Measurements from ENCODE around the gene TTLL12. TPM values are rescaled to one million over a fixed set of nuclear protein-coding genes. Genes with fewer than 3 reads are reported as not detected.

TTLL12 gene
- total RNA-seq, 2 experiments from 2014 or later, result 30.4 to 30.6 TPM

DNA sequence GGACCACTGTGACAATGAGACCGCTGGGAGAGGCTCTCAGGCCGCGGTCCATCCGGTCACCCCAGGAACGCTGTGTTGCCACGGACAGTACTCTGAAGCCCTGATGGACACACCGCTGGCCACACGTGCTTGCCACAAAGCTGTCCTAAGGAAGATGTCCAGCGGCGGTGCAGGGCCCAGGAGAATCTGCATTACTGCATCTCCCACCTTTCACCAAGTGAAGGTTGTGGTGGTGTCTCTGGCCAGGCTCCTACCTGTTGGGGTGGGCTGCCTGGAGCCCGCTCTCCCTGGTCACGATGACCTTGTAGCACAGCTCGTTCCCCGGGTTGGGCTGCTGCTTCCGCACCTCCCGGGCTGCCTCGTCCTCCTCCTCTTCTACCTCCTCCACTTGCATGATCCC, 4.2 kb downstream of the TTLL12 start:
- Mint-ChIP-seq H3K4me1 (peaks cover 13% of the 10 kb centered on the region), H3K27ac (no peak overlapping the region), H3K9me3 (no peaks in the 10 kb centered on the region), H3K36me3 (peaks cover 18% of the 10 kb centered on the region), H3K27me3 (no peaks in the 10 kb centered on the region), H3K4me3 (no peak overlapping the region)
- DNase-seq, result no peak
- POLR2A ChIA-PET, result no interaction called here
- no peak for ATAC-seq (ENCODE audit: low read depth)

DNA sequence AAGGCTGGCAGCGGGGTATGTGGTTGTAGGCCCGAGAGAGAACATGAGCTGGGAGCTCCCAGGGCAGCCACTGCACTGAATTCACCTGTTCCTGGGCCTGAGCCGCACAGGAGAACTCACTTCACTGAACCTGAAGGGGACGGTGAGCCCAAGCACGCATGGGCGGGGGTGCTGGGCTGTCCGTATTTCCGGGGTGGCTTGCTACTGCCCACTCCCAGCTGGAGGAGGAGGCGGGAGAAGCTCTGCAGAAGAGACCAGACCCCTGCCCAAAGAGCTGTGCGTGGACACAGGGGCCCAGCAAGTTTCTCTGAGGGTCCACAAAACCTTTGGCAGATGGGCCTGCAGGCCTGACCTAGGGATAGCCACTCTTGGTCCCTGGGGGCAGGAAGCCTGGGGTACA, 4.8 kb downstream of the TTLL12 start:
- DNase-seq, result no peak
- Mint-ChIP-seq H3K9me3 (no peaks in the 10 kb centered on the region), H3K36me3 (peaks cover 18% of the 10 kb centered on the region), H3K27me3 (no peaks in the 10 kb centered on the region), H3K27ac (no peak overlapping the region), H3K4me3 (no peak overlapping the region), H3K4me1 (peaks cover 13% of the 10 kb centered on the region)
- no peak for ATAC-seq (ENCODE audit: low read depth)
- POLR2A ChIA-PET, result no interaction called here

DNA sequence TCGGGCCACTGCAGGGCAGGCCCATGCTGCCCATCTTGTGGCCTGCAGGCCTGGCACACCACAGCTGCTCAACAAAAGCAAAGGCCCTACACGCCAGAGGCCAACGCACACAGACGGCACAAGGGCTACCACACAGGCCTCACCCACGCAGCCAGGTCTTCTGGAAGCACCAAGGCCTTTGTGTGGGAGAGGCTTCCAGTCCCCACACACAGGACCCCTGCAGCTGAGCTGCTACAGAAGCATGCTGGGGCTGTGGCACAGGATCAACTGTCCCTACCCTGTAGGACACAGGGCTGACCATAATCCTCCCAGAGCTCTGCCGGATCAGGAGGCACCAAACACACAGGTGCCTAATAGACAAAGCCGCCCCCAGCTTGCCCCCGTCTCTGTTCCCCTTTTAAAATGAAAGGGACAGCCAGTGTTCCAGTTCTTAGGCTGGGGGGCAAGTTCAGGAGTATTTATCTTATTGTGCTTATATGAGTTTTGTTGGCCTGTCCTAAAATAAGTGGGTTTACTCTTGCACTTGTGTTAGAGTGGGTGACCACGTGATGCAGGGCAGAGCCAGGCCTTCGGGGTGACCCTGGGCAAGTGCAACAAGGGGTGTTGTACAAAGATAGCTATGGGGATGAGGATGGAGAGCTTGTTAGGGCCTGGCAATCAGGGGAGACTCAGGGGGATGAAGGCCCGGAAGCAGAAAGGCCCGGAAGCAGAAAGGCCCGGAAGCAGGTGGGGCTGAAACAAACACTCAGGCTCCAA, 5.4 kb downstream of the TTLL12 start:
- peaks cover 18% of the 10 kb centered on the region for H3K36me3 Mint-ChIP-seq
- no peak overlapping the region for H3K4me3 Mint-ChIP-seq
- peak overlapping the region; percentile 81 for H3K27ac Mint-ChIP-seq
- ATAC-seq (ENCODE audit: low read depth) (no peak), DNase-seq (no peak)
- POLR2A ChIA-PET, result no interaction called here
- peaks cover 13% of the 10 kb centered on the region for H3K4me1 Mint-ChIP-seq
- H3K9me3 Mint-ChIP-seq, result no peaks in the 10 kb centered on the region
- H3K27me3 Mint-ChIP-seq, result no peaks in the 10 kb centered on the region

DNA sequence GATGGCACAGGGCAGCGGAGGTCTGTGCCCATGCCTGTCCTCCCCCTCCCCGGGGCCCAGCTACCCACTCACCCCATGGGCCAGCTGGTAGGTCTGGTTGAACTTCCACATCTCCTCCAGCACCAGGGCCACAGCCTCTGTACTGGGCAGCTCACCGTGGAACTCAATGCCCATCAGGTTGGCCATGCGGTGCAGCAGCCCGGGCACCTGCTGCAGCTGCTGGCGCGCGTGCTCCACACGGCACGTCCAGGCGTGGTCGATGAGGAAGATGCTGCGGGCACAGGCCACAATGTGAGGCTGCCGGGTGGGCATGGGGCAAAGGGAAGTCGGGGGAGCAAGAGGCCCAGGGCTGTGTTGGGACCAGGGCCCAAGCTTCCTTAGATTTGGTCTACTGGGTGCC, 6.3 kb downstream of the TTLL12 start:
- H3K27ac Mint-ChIP-seq, result no peak overlapping the region
- no peak for ATAC-seq (ENCODE audit: low read depth)
- no peaks in the 10 kb centered on the region for H3K9me3 Mint-ChIP-seq
- H3K27me3 Mint-ChIP-seq, result no peaks in the 10 kb centered on the region
- no peak overlapping the region for H3K4me3 Mint-ChIP-seq
- H3K36me3 Mint-ChIP-seq, result peaks cover 20% of the 10 kb centered on the region
- POLR2A ChIA-PET, result no interaction called here
- DNase-seq, result no peak
- peaks cover 13% of the 10 kb centered on the region for H3K4me1 Mint-ChIP-seq

DNA sequence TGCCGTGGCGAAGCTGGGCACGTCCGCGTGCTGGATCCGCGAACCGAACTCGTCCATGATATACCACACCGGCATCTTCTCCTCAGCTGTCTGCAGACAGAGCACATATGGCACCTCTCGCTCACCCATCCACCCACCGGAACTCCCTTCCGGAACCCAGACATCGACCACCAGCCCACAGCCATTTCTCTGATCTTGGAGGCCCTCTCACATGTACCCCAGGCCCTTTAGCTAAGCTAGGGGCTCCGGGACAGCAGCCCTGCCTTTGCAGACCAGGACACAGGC, 7.1 kb downstream of the TTLL12 start:
- Mint-ChIP-seq H3K4me3 (no peak overlapping the region), H3K9me3 (no peaks in the 10 kb centered on the region), H3K27me3 (no peaks in the 10 kb centered on the region), H3K4me1 (peaks cover 9% of the 10 kb centered on the region), H3K36me3 (peaks cover 20% of the 10 kb centered on the region), H3K27ac (no peak overlapping the region)
- DNase-seq (no peak), ATAC-seq (ENCODE audit: low read depth) (no peak)
- POLR2A ChIA-PET, result no interaction called here

DNA sequence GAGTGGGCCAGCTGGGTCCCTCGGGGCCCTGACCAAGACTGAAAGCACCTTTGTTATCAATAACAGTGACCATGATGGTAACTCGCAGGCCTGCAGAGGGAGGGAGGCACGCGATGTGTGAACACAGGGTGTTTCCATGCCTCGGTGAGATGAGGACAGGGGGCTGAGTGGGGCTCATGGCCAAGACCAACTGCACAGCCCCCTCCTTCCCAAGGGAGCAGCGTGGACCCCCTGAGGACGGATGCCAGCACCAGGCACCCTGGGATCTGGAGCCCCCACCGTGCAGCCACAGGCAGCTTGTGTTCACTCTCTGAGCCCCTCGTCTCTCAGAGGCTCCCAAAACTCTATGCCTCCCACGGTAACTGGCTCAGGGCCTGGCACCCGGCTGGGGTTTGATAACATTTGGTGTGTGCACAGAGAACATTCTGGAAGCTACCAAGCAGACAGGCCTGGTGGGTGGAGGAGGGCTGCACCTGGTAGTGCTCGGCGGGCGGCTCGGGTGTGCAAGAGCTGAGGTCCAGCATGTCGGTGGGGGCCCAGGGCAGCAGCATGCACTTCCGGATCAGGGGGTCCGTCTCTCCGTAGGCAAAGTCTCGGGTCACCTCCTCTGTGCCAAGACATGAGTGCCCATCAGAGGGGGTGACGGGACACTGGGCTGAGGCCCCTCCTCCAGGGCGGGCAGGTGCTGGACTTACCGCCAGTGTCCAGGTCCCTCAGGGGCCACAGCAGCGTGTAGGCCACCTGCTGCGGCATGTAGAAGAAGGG, 7.6 kb downstream of the TTLL12 start:
- H3K4me3 Mint-ChIP-seq, result no peak overlapping the region
- POLR2A ChIA-PET, result no interaction called here
- H3K36me3 Mint-ChIP-seq, result peaks cover 20% of the 10 kb centered on the region

DNA sequence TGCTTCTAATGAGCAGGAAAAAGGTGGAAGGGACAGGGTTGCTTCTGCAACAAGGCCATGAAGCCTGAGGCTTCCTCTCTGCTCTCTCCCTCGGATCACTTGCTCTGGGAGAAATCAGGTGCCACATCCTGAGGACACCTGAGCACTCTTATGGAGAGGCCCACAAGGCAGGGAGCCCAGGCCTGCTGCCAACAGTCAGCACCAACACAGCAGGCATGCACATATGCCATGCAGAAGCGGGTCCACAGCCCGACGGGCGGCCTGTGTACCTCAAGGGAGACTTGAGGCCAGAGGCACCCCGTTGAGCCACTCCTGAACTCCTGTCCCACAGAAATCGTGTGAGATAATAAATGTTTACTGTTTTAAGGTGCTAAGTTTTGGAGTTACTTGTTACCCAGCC, 9.5 kb downstream of the TTLL12 start:
- Mint-ChIP-seq H3K9me3 (no peaks in the 10 kb centered on the region), H3K4me3 (no peak overlapping the region), H3K27ac (no peak overlapping the region)

More for the DNA sequence above, 7.6 kb downstream of the TTLL12 start:
- Mint-ChIP-seq H3K4me1 (peaks cover 8% of the 10 kb centered on the region), H3K27me3 (no peaks in the 10 kb centered on the region), H3K27ac (no peak overlapping the region), H3K9me3 (no peaks in the 10 kb centered on the region)
- ATAC-seq (ENCODE audit: low read depth), result no peak
- no peak for DNase-seq

DNA sequence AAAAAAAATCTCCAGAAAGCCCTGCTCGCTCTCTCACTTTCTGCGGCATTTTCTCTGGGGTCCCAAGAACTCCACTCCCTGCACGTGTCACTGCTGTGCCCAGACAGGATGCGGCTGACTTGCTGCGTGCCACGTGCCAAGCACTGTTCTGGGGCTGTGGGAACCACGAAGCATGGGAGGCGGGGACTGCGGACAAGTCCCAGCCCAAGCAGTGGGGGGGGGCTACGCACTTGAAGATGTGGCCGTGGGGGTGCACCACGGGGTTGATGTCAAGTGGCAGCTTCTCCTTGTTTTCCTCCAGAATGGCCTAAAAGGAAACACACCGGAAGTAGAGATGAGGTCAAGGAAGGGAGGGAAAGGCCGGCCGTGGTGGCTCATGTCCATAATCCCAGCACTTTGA, 10.8 kb downstream of the TTLL12 start:
- Mint-ChIP-seq H3K4me3 (no peak overlapping the region), H3K27ac (no peak overlapping the region), H3K9me3 (no peaks in the 10 kb centered on the region), H3K27me3 (no peaks in the 10 kb centered on the region), H3K36me3 (peaks cover 21% of the 10 kb centered on the region), H3K4me1 (peaks cover 2% of the 10 kb centered on the region)
- ATAC-seq (ENCODE audit: low read depth) (no peak), DNase-seq (no peak)
- POLR2A ChIA-PET, result no interaction called here

More for the DNA sequence above, 9.5 kb downstream of the TTLL12 start:
- DNase-seq, result no peak
- Mint-ChIP-seq H3K36me3 (peaks cover 21% of the 10 kb centered on the region), H3K27me3 (no peaks in the 10 kb centered on the region), H3K4me1 (no peaks in the 10 kb centered on the region)
- POLR2A ChIA-PET, result no interaction called here
- no peak for ATAC-seq (ENCODE audit: low read depth)

DNA sequence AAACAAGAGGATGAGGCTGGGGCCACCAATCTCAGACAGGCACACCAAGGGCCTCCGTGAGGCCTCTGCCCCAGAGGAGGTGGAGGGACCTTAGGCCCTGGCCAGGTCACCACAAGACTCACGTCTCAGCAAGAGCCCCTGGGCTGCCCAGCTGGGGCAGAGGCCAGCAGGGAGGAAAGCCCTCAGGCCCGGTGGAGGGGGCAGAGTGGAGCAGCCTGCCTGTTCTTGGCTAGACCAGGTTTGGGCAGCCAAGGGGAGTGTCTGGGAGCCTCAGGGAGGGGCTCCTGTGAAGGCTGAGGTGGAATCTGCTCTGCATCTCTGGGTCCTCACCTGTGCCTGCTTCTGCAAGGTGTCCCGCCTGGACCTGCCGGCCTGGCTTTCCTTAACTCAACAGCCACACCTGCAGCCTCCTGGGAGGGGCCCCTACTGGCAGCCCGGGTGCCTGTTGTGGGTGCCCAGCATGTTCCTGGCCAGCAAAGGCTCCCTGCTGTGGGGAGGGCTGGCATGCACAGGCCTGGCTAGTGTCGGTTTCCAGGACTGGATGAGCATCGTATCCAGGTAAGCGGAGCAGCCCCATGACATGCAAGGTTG, 11.9 kb downstream of the TTLL12 start:
- H3K4me1 Mint-ChIP-seq, result peaks cover 6% of the 10 kb centered on the region
- H3K27ac Mint-ChIP-seq, result no peak overlapping the region
- no peak for ATAC-seq (ENCODE audit: low read depth)
- H3K36me3 Mint-ChIP-seq, result peaks cover 21% of the 10 kb centered on the region
- no peaks in the 10 kb centered on the region for H3K27me3 Mint-ChIP-seq
- H3K4me3 Mint-ChIP-seq, result no peak overlapping the region
- POLR2A ChIA-PET, result no interaction called here
- no peak for DNase-seq
- H3K9me3 Mint-ChIP-seq, result no peaks in the 10 kb centered on the region

DNA sequence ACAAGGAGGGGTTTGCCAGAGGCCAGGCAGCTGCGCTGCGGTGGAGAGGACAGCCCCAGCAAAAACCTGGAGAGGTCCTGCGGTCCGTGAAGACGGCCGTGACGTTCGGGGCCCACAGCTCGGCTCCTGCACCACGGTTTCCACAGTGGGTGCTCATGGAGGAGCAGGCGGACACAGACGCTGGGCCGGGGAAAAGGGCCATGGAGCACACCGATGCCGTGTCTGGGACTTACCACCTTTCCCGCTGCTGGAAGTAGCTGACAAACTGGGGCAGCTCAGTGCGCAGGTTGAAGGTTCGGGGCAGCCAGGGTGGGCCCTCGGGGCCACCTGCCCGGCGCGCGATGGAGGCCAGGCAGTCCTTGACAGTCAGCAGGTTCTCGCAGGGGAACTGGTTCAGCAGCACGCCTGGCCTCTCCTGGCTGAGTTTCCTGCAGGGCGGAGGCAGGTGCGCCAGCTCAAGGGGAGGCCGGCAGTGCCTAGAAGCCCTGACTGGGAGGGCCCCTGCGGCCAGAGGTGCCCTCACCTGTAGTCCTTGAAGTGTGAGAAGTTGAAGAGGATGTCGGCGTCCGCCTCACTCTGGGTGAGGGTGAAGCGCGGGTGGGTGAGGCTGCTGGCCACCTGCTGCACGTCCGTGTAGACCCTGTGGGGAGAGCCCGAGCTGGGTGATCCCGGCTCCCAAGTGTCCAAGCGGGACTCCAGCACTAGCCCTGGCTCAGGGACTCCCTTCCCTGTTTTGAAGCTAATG, 12.8 kb downstream of the TTLL12 start:
- no peak overlapping the region for H3K27ac Mint-ChIP-seq
- peaks cover 14% of the 10 kb centered on the region for H3K36me3 Mint-ChIP-seq
- ATAC-seq (ENCODE audit: low read depth), result no peak
- POLR2A ChIA-PET, result no interaction called here
- no peaks in the 10 kb centered on the region for H3K27me3 Mint-ChIP-seq
- no peak overlapping the region for H3K4me3 Mint-ChIP-seq
- no peak for DNase-seq
- peaks cover 6% of the 10 kb centered on the region for H3K4me1 Mint-ChIP-seq
- no peaks in the 10 kb centered on the region for H3K9me3 Mint-ChIP-seq

DNA sequence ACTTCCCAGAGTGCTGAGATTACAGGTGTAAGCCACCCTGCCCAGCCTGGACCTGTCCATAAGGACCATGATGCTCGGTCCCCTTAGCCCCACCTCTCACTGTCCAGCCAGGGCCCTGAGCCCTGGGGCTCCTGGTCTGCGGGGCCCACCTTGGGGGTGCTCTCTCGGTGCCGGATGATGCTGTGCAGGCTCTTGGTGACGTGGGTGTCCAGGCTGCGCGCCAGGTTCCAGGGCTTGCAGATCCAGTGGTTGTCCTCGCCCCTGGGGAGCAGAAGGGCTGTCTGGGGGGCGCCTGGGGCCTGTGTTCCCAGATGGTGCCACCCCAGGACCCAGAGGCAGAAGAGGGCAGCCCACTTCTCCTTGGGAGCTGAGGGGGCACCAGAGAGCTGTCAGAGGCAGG, 13.4 kb downstream of the TTLL12 start:
- Mint-ChIP-seq H3K27me3 (no peaks in the 10 kb centered on the region), H3K27ac (no peak overlapping the region), H3K4me1 (peaks cover 6% of the 10 kb centered on the region), H3K36me3 (peaks cover 9% of the 10 kb centered on the region), H3K4me3 (no peak overlapping the region), H3K9me3 (no peaks in the 10 kb centered on the region)
- POLR2A ChIA-PET, result no interaction called here
- DNase-seq (no peak), ATAC-seq (ENCODE audit: low read depth) (no peak)

DNA sequence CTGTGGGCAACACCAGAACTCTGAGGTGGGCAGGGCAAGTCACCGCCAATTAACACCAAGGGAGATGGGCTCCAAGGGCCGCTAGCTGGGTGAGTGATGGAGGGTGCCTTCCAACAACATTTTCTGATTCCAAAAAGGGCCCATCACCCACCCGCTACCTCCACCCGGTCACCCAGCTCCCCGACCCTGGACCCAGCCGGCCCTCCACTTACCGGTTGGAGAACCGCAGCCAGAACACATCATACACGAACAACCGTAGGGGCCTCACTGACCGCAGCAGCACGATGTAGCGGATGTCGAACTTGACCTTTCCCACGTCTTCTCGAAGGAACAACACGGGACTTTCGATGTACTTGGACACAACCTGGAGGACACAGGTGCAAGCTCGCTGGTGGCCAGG, 14.7 kb downstream of the TTLL12 start:
- H3K27ac Mint-ChIP-seq, result no peak overlapping the region

DNA sequence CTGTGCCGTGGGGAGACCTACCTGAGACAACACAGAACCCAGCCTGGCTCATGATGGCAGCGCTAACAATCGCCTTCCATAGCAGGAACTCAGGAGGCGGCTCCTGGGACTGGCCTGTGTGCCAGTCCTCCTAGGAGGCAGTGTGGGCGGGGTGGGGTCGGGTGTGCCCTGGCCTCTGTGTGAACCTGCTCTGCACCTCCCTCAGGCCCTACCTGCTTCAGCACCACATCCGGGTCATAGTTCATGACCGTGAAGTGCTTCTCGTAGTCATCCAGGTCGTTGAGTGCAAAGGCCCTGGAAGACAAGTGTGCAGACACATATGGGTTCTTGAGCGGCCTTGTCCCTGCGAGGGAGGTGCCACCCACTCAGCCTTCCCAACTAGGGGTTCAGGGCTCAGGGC, 15.3 kb downstream of the TTLL12 start:
- DNase-seq (no peak), ATAC-seq (ENCODE audit: low read depth) (no peak)
- H3K27ac Mint-ChIP-seq, result peak overlapping the region; percentile 45
- peaks cover 6% of the 10 kb centered on the region for H3K4me1 Mint-ChIP-seq
- POLR2A ChIA-PET, result no interaction called here
- H3K9me3 Mint-ChIP-seq, result no peaks in the 10 kb centered on the region
- no peak overlapping the region for H3K4me3 Mint-ChIP-seq
- H3K27me3 Mint-ChIP-seq, result no peaks in the 10 kb centered on the region
- H3K36me3 Mint-ChIP-seq, result peaks cover 5% of the 10 kb centered on the region

More for the DNA sequence above, 14.7 kb downstream of the TTLL12 start:
- no peaks in the 10 kb centered on the region for H3K27me3 Mint-ChIP-seq
- H3K9me3 Mint-ChIP-seq, result no peaks in the 10 kb centered on the region
- ATAC-seq (ENCODE audit: low read depth), result no peak
- peaks cover 5% of the 10 kb centered on the region for H3K36me3 Mint-ChIP-seq
- H3K4me1 Mint-ChIP-seq, result peaks cover 6% of the 10 kb centered on the region
- POLR2A ChIA-PET, result no interaction called here
- DNase-seq, result no peak
- no peak overlapping the region for H3K4me3 Mint-ChIP-seq
